Measurements from ENCODE around the gene CALD1. TPM values are rescaled to one million over a fixed set of nuclear protein-coding genes. Genes with fewer than 3 reads are reported as not detected.

Gene CALD1
- total RNA-seq, 2 experiments from 2014 or later = 0.33 TPM; not detected in 1

- H3K4me3 ChIP-seq (ENCODE audit: low read length) = no peak overlapping the region
- no peaks in the 10 kb centered on the region for H3K4me1 ChIP-seq (ENCODE audit: insufficient read depth, low read length)
- no peak overlapping the region for H3K27ac Mint-ChIP-seq
- CTCF ChIA-PET = no interaction called here
- H3K9me3 Mint-ChIP-seq = no peaks in the 10 kb centered on the region
- no peak for TF ChIP-seq CTCF (IDR thresholded peaks at IDR 0.05)
- H3K36me3 ChIP-seq (ENCODE audit: insufficient read depth, low read length) = no peaks in the 10 kb centered on the region
- H3K4me3 Mint-ChIP-seq = no peak overlapping the region
- H3K27me3 ChIP-seq (ENCODE audit: control insufficient read depth in 1 of 2, insufficient read depth in 2 of 2, low read length in 2 of 2) = no peaks in the 10 kb centered on the region
- H3K36me3 Mint-ChIP-seq (ENCODE audit: low read depth) = no peaks in the 10 kb centered on the region
- H3K27ac ChIP-seq (ENCODE audit: low read depth in 1 of 2, low read length in 2 of 2) = no peak overlapping the region
- ATAC-seq (ENCODE audit: poor library complexity) (no peak), DNase-seq (no peak)
- no peaks in the 10 kb centered on the region for H3K9me3 ChIP-seq (ENCODE audit: control insufficient read depth in 1 of 2, insufficient read depth in 1 of 2, low read length in 2 of 2)
- H3K27me3 Mint-ChIP-seq = no peaks in the 10 kb centered on the region
- H3K4me1 Mint-ChIP-seq (ENCODE audit: low read depth) = no peaks in the 10 kb centered on the region
- POLR2A ChIA-PET = no interaction called here
- intact Hi-C loops (cut with DNase I, micrococcal nuclease) = no loop called here
These were observed 7.0 kb upstream of the CALD1 start for GRCh38 chr7:134772401-134772800.

- TF ChIP-seq CTCF (IDR thresholded peaks at IDR 0.05) = no peak
- CTCF ChIA-PET = no interaction called here
- H3K36me3 Mint-ChIP-seq (ENCODE audit: low read depth) = no peaks in the 10 kb centered on the region
These were observed 6.3 kb upstream of the CALD1 start for GRCh38 chr7:134773164-134773563.

GRCh38 chr7:134774119-134774518 is 5.3 kb upstream of the CALD1 start:
- H3K4me1 ChIP-seq (ENCODE audit: insufficient read depth, low read length) = no peaks in the 10 kb centered on the region
- H3K27me3 ChIP-seq (ENCODE audit: control insufficient read depth in 1 of 2, insufficient read depth in 2 of 2, low read length in 2 of 2) = no peaks in the 10 kb centered on the region
- ATAC-seq (ENCODE audit: poor library complexity) = no peak
- H3K9me3 ChIP-seq (ENCODE audit: control insufficient read depth in 1 of 2, insufficient read depth in 1 of 2, low read length in 2 of 2) = no peaks in the 10 kb centered on the region
- no peak overlapping the region for H3K4me3 ChIP-seq (ENCODE audit: low read length)
- H3K4me3 Mint-ChIP-seq = no peak overlapping the region
- ChIA-PET CTCF (no interaction called here), POLR2A (no interaction called here)
- intact Hi-C loops (cut with DNase I, micrococcal nuclease) = no loop called here
- H3K27ac Mint-ChIP-seq = no peak overlapping the region
- H3K9me3 Mint-ChIP-seq = no peaks in the 10 kb centered on the region
- H3K27me3 Mint-ChIP-seq = no peaks in the 10 kb centered on the region
- H3K4me1 Mint-ChIP-seq (ENCODE audit: low read depth) = no peaks in the 10 kb centered on the region
- no peak overlapping the region for H3K27ac ChIP-seq (ENCODE audit: low read depth in 1 of 2, low read length in 2 of 2)
- no peak for DNase-seq
- H3K36me3 Mint-ChIP-seq (ENCODE audit: low read depth) = no peaks in the 10 kb centered on the region
- TF ChIP-seq CTCF (IDR thresholded peaks at IDR 0.05) = no peak
- H3K36me3 ChIP-seq (ENCODE audit: insufficient read depth, low read length) = no peaks in the 10 kb centered on the region

More at GRCh38 chr7:134773164-134773563, 6.3 kb upstream of the CALD1 start:
- Histone ChIP-seq H3K27me3 (ENCODE audit: control insufficient read depth in 1 of 2, insufficient read depth in 2 of 2, low read length in 2 of 2) (no peaks in the 10 kb centered on the region), H3K9me3 (ENCODE audit: control insufficient read depth in 1 of 2, insufficient read depth in 1 of 2, low read length in 2 of 2) (no peaks in the 10 kb centered on the region), H3K4me3 (ENCODE audit: low read length) (no peak overlapping the region), H3K4me1 (ENCODE audit: insufficient read depth, low read length) (no peaks in the 10 kb centered on the region), H3K27ac (ENCODE audit: low read depth in 1 of 2, low read length in 2 of 2) (no peak overlapping the region), H3K36me3 (ENCODE audit: insufficient read depth, low read length) (no peaks in the 10 kb centered on the region)
- no peaks in the 10 kb centered on the region for H3K9me3 Mint-ChIP-seq
- no peak for DNase-seq
- ATAC-seq (ENCODE audit: poor library complexity) = no peak
- POLR2A ChIA-PET = no interaction called here
- intact Hi-C loops (cut with DNase I, micrococcal nuclease) = no loop called here
- H3K4me3 Mint-ChIP-seq = no peak overlapping the region
- no peaks in the 10 kb centered on the region for H3K4me1 Mint-ChIP-seq (ENCODE audit: low read depth)
- no peak overlapping the region for H3K27ac Mint-ChIP-seq
- H3K27me3 Mint-ChIP-seq = no peaks in the 10 kb centered on the region
